ENCODE measurements around the gene CDK5RAP1.

The CDK5RAP1 gene

DNA sequence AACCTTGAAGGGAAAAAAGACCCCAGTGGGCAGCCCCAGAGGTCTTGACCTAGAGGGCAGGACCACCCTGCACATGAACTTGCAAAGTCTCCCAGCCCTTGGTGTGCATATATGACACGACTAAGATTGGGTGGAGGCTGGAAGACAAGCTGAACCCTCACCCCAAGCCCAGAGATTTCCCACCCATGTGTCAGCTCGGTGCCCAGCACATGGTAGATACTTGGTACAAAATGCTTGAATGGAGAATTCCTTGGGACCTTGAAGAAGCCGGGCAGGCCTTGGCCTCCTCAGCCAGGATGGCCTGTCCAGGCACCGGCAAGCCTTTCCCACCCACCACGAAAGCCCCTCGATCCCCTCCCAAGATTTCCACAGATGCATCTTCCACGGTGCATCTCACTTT, 67.7 kb downstream of the CDK5RAP1 start:
- no peak for DNase-seq (ENCODE audit: low read depth in 2 of 2)

DNA sequence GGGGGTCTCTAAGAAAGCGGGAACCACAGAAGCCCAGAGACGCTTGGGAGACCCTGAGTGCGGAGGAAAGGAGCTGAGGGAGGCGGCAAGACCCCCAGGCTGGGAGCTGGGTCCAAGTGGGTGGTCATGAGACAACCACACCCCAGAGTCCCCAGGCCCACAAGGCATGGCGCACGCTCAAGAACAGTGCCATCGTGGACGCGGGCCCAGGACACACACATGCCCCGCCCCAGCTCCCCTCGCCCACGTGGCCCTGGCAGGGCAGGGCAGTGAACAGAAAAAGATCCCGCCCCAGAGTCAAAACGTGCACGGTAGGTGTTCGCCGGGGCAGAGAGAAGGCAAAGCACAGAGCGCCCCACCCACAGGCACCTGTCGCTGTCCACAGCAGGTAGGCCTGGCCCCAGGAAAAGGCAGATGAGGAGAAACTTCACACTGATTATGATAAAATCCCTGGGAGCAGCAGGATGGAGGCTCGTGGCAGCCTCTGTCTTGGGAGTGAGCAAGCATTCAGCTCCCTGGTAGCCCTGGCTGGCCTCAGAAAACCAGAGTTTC, 68.3 kb downstream of the CDK5RAP1 start:
- no peak for DNase-seq (ENCODE audit: low read depth in 2 of 2)

DNA sequence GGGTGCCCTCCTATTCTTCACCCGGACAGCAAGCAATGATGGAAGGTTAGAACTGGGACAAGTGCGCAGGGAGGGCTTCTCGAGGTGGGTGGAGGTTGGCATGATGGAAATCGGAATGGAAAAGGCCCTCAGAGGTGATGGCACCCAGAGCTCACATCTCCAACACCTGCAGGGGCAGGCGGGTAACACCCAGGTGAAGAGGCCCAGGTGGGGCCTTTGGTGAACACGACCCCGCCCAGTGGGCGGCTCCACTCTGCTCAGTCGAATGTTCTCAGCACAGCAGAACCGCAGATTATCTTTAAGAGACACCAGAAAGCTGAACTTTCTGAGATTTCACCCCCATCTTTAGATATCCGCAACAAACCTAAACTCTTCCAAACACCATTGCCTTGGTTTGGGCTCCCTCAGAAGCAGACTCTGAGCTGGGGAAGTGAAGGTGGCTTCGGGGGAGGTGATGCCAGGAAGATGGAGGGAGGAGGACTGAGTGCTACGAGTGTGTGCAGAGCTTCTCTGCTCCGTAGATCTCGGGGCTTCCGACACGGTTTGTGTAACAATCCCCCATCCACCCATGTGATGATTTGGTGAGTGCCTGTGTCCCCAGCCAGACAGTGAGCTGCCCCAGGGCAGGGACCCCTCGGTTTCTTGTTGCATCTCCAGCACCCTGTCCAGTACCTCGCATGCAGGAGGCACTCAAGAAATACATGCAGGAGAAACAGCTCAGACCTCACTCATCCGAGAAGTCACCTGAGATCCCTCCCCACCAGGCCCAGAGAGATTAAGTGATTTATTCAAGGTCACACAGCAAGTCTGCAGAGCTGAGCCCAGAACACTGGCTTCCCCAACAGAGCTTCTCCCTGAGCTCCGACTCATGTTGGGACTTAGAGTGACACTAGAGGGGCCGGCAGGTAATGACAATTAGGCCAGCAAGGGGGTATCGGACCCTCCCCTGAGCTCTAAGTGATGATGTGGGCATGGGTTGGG, 72.9 kb downstream of the CDK5RAP1 start:
- DNase-seq (ENCODE audit: low read depth in 2 of 2) = no peak

- DNase-seq (ENCODE audit: low read depth in 2 of 2) = no peak
Measured at GRCh38 chr20:33325350-33325749, 76.0 kb downstream of the CDK5RAP1 start.

DNA sequence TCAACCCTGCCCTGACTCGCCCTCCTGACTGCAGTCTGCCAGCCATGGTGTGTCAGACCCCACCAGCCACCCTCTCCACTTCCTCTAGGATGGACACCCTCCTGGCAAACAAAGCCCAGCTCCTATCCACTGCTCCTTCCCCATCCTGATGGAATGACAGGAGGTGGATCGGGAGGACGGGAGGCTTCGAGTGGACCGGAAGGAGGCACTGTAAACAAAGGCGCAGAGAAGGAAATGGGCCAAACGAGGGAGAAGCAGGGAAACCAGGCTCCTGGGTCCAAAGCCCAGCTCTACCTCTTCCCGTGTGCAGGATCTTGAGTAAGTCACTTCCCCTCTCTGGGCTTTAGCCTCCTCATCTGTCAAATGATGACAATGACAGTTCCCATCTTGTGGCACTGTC, 78.1 kb downstream of the CDK5RAP1 start:
- DNase-seq (ENCODE audit: low read depth in 2 of 2) = no peak

DNA sequence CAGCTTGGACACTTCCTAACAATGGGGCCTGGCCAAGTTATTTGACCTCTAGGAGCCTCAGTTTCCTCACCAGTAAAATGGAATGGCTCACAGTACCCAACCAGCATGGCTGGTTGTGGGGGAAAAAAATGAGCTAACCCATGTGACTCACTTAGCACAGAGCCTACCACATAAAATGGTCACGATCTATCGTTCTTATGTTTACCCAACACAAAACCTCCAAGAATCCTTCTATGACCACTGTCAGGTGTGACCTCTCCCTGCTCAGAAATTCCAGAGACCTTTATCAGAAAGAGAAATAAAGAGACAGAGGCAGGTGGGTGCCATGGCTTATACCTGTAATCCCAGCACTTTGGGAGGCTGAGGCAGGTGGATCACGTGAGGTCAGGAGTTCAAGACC, 78.9 kb downstream of the CDK5RAP1 start:
- no peak for DNase-seq (ENCODE audit: low read depth in 2 of 2)

- no peak for DNase-seq (ENCODE audit: low read depth in 2 of 2)
Measured at GRCh38 chr20:33320006-33320405, 81.3 kb downstream of the CDK5RAP1 start.

DNA sequence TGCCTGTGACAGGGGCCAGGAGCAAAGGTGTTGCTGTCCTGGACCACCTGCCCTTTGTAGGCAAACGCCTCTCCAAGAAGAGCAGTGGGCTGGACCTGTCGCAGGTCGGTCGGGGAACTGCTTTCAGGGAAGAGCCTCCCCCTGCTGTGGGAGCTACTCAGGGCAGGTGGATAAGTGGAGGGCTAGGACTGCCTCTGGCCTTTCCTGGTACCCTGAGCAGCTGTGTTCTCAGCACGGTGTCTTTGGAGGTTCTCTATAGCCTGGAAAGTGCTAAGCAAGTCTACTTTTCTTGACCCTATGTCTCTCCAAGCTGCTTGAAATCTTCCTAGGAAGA, 83.3 kb downstream of the CDK5RAP1 start:
- DNase-seq (ENCODE audit: low read depth in 2 of 2) = no peak

DNA sequence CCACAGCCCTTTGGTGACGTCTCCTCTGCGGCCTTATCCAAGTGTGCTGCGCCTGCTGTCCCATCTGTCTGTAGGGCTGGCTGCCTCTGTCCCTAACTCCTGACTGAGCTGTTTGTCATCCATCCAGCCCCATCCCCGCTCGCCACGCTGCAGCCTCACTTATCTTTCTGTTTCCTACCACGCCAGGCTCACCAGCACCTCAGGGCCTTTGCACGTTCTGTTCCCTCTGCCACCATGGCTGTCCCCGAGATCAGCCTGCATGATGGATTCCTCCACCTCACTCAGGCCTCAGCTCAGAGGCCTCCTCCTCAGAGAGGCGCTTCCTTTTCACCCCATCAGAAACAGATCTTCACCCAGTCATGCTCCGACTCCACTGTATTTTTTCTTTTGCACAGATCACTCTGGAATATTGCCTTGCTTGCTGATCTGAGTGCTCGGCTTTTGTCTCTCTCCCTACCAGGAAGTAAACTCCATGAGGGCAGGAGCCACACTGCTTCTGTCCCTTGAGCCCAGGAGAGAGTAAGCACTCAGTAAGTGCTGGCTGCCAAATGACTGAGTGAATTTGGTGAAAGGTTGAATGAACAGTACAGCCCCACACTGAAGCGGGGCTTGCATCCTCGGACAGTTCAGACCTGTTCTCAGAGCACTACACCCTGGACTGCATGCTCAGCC, 83.8 kb downstream of the CDK5RAP1 start:
- DNase-seq (ENCODE audit: low read depth in 2 of 2) = no peak

DNA sequence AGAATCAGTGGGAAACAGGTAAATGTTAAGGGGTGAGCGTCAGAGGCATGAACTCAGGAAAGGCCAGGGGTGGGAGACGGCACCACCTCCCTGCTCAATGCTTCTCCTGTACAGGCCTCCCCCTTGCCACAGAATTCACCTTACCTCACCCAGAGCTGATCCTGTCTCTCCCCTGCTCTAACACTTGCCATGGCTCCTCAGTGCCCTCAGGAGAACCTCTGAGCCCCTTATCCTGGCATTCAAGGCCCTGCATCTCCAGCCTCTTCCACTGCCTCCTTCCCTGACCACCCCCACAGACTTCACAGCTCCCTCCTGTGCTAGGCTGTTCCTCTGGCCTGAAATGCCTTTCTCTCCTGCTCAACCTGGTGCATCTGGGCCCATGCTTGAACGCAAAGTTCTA, 84.4 kb downstream of the CDK5RAP1 start:
- no peak for DNase-seq (ENCODE audit: low read depth in 2 of 2)

GRCh38 chr20:33316343-33316742, 85.0 kb downstream of the CDK5RAP1 start:
- no peak for DNase-seq (ENCODE audit: low read depth in 2 of 2)

- DNase-seq (ENCODE audit: low read depth in 2 of 2) = no peak
Measured at GRCh38 chr20:33313686-33314314, 87.5 kb downstream of the CDK5RAP1 start.

DNA sequence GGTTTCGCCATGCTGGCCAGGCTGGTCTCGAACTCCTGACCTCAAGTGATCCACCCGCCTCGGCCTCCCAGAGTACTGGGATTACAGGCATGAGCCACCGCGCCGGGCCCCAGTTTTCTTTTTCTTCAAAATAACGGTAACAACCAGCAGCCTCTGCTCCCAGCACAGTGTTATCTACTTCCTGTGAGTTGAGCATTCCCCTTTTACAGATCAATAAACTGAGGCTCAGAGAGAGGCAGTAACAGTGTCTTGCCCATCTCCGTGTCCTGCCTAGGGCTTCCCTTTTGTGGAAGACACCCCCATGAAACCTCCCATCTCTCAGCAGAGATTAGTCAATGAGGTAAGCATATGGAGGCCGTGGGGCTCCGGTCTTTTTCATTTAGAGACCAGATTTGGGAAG, 88.7 kb downstream of the CDK5RAP1 start:
- DNase-seq (ENCODE audit: low read depth in 2 of 2) = no peak

- DNase-seq (ENCODE audit: low read depth in 2 of 2) = no peak
Measured at GRCh38 chr20:33311996-33312395, 89.3 kb downstream of the CDK5RAP1 start.

- DNase-seq (ENCODE audit: low read depth in 2 of 2) = no peak
Measured at GRCh38 chr20:33311011-33311410, 90.3 kb downstream of the CDK5RAP1 start.

DNA sequence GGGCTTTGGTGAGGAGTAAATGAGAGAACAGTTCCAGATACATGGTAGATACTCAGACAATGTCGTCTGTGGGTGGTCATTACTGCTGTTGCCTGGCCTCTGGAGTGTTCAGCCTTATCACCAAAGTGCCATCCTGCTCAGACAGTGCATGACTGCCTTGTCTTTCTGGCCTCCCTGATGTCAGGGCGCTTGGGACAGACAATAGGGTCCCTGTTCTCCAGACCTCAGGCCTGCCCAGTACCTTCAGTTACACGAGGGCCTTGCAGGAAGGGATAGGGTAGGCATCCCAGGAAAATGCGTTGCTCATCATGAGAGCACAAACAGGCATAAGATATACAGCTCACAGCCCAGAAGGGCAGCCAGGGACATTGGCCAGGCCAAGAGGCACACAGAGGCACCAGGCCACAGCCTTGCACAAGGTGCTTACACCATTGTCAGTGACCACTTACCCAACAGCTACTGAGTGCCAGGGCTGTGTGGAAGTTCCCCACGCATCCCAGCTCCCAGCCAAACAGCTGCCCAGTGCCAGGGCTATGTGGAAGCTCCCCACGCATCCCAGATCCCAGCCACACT, 90.9 kb downstream of the CDK5RAP1 start:
- DNase-seq (ENCODE audit: low read depth in 2 of 2) = no peak

GRCh38 chr20:33309631-33310030, 91.7 kb downstream of the CDK5RAP1 start:
- DNase-seq (ENCODE audit: low read depth in 2 of 2) = no peak

All from stimulated activated CD8-positive, alpha-beta memory T cell treated with anti-CD3 and anti-CD28 coated beads, Interleukin-2, amount 100 ng/mL, for 48 hours (primary cell).